H1 (cell line): ENCODE results near the gene PAK2. TPM values are rescaled to one million over a fixed set of nuclear protein-coding genes. Genes with fewer than 3 reads are reported as not detected.

Experiments used
- CTCF ChIA-PET: fragments of 300-600 bp; sonication (Branson Sonifier 250); formaldehyde crosslinking; loops from one replicate; lab custom pipeline; 2021; ENCODE audit not compliant: partially characterized antibody; lab: Charles Lee
- POLR2A ChIA-PET: fragments of 300-600 bp; sonication (Branson Sonifier 250); formaldehyde crosslinking; loops from one replicate; lab custom pipeline; 2021; ENCODE audit warnings: inconsistent platforms; ENCODE audit not compliant: partially characterized antibody; lab: Charles Lee
- DNase-seq, 2 experiments: peaks; one replicate each; pipeline versions ENCODE4 v3.0.0 to v3.0.0-alpha.2; 2010 to 2022; ENCODE audit warnings: low spot score in 2 of 2, low read depth in 1 of 2, mixed read lengths in 1 of 2
- FAIRE-seq: peaks from 2 replicates; lab custom pipeline; 2011; peaks lifted over from hg19 to GRCh38; lab: Jason Lieb, UNC
- H2AFZ ChIP-seq: 2 replicates; pipeline ENCODE4 v1.8.1; 2012; ENCODE audit warnings: low read length, inconsistent platforms
- H2AK5ac ChIP-seq: 2 replicates; pipeline ENCODE4 v1.6.1; 2013; ENCODE audit warnings: low read depth, low read length
- H2BK120ac ChIP-seq: replicated peaks from 2 replicates; pipeline ENCODE3; 2013; ENCODE audit warnings: low read depth, low read length, inconsistent platforms
- H2BK12ac ChIP-seq: 2 replicates; pipeline ENCODE4 v1.6.1; 2013; ENCODE audit warnings: low read depth, low read length
- H2BK15ac ChIP-seq: 2 replicates; pipeline ENCODE4 v1.6.1; 2013; ENCODE audit warnings: low read length
- H2BK20ac ChIP-seq: 2 replicates; pipeline ENCODE4 v1.6.1; 2013; ENCODE audit warnings: low read length
- H2BK5ac ChIP-seq: 2 replicates; pipeline ENCODE4 v1.6.1; 2013; ENCODE audit warnings: low read depth, low read length
- H3K14ac ChIP-seq: 2 replicates; pipeline ENCODE4 v1.6.1; 2013; ENCODE audit warnings: inconsistent platforms; ENCODE audit not compliant: insufficient read length
- H3K18ac ChIP-seq: 2 replicates; pipeline ENCODE4 v1.6.1; 2013; ENCODE audit warnings: low read length; ENCODE audit errors: extremely low read depth
- H3K23ac ChIP-seq: 2 replicates; pipeline ENCODE4 v1.6.1; 2013; ENCODE audit warnings: inconsistent platforms; ENCODE audit not compliant: insufficient read length
- H3K23me2 ChIP-seq: 2 replicates; pipeline ENCODE4 v1.6.1; 2013; ENCODE audit warnings: low read depth, low read length
- H3K27ac ChIP-seq: 2 replicates; pipeline ENCODE4 v1.6.1; 2011; ENCODE audit warnings: low read depth, low read length, inconsistent platforms
- H3K27me3 ChIP-seq, 4 experiments: replicated peaks in 1 of 4; 1 replicate in 1 of 4; 2 replicates in 3 of 4; pipeline versions ENCODE4 v1.6.1 to v1.8.1; 2011 to 2013; ENCODE audit warnings: low read length in 3 of 4, mild to moderate bottlenecking in 3 of 4, inconsistent platforms in 2 of 4, mixed read lengths in 2 of 4, moderate library complexity in 1 of 4; ENCODE audit not compliant: control insufficient read depth in 3 of 4, insufficient read depth in 3 of 4; ENCODE audit errors: extremely low read depth in 1 of 4
- H3K36me3 ChIP-seq, 4 experiments: 2 replicates each; pipeline versions ENCODE4 v1.6.1 to v1.8.1; 2011 to 2013; ENCODE audit warnings: mild to moderate bottlenecking in 4 of 4, low read length in 3 of 4, moderate library complexity in 2 of 4, control low read depth in 1 of 4, inconsistent platforms in 1 of 4; ENCODE audit not compliant: insufficient read depth in 4 of 4, control insufficient read depth in 2 of 4
- H3K4ac ChIP-seq: replicated peaks from 2 replicates; pipeline ENCODE3; 2013; ENCODE audit warnings: low read length, low read depth, mixed read lengths, inconsistent platforms; ENCODE audit not compliant: insufficient read length
- H3K4me1 ChIP-seq, 4 experiments: replicated peaks in 1 of 4; 1 replicate in 1 of 4; 2 replicates in 3 of 4; pipeline versions ENCODE4 v1.6.1 to v1.8.1; 2011 to 2013; ENCODE audit warnings: low read length in 3 of 4, inconsistent platforms in 2 of 4, mixed read lengths in 1 of 4; ENCODE audit not compliant: insufficient read depth in 4 of 4, control insufficient read depth in 3 of 4
- H3K4me2 ChIP-seq, 2 experiments: 2 replicates each; pipeline versions ENCODE4 v1.6.1 to v1.8.1; 2011 to 2013; ENCODE audit warnings: low read depth in 2 of 2, low read length in 2 of 2, control low read depth in 1 of 2, inconsistent platforms in 1 of 2, mild to moderate bottlenecking in 1 of 2; ENCODE audit not compliant: insufficient read depth in 1 of 2
- H3K4me3 ChIP-seq, 4 experiments: fragments of 200-600, 300-600 bp in 1 of 4; sonication (generic), shearing (Covaris generic), sonication (Bioruptor Twin) in 1 of 4; 2 replicates each; pipeline versions ENCODE4 v1.5.1 to v1.8.1; 2011 to 2016; ENCODE audit warnings: low read length in 4 of 4, low read depth in 3 of 4, control low read depth in 2 of 4, inconsistent platforms in 2 of 4, mild to moderate bottlenecking in 2 of 4, mixed read lengths in 1 of 4, moderate library complexity in 1 of 4; ENCODE audit not compliant: insufficient read depth in 2 of 4; ENCODE audit errors: extremely low read depth in 1 of 4
- H3K56ac ChIP-seq: replicated peaks from 2 replicates; pipeline ENCODE3; 2013; ENCODE audit warnings: low read depth, mild to moderate bottlenecking, mixed read lengths, low read length, inconsistent platforms; ENCODE audit not compliant: insufficient read length
- H3K79me1 ChIP-seq: 2 replicates; pipeline ENCODE4 v1.6.1; 2013; ENCODE audit warnings: low read depth, low read length, control low read depth
- H3K79me2 ChIP-seq, 2 experiments: 2 replicates each; pipeline versions ENCODE4 v1.6.1 to v1.8.1; 2012 to 2013; ENCODE audit warnings: low read length in 2 of 2, mild to moderate bottlenecking in 2 of 2, inconsistent platforms in 1 of 2; ENCODE audit not compliant: insufficient read depth in 2 of 2, control insufficient read depth in 1 of 2
- H3K9ac ChIP-seq, 4 experiments: replicated peaks in 1 of 4; 1 replicate in 1 of 4; 2 replicates in 3 of 4; pipeline versions ENCODE4 v1.6.1 to v1.8.1; 2011 to 2013; ENCODE audit warnings: low read depth in 3 of 4, low read length in 3 of 4, control low read depth in 2 of 4, mild to moderate bottlenecking in 2 of 4, moderate library complexity in 2 of 4, inconsistent platforms in 1 of 4; ENCODE audit errors: extremely low read depth in 1 of 4
- H3K9me3 ChIP-seq, 2 experiments: 2 replicates each; pipeline versions ENCODE4 v1.6.1 to v1.8.1; 2012 to 2013; ENCODE audit warnings: mild to moderate bottlenecking in 2 of 2, moderate library complexity in 2 of 2, control low read depth in 1 of 2, inconsistent platforms in 1 of 2, low read depth in 1 of 2, low read length in 1 of 2, mixed read lengths in 1 of 2; ENCODE audit not compliant: insufficient read depth in 2 of 2
- H4K20me1 ChIP-seq, 2 experiments: replicated peaks in 1 of 2; 2 replicates each; pipeline versions ENCODE3 to v1.8.1; 2011 to 2013; ENCODE audit warnings: inconsistent platforms in 2 of 2, low read length in 2 of 2, mild to moderate bottlenecking in 1 of 2; ENCODE audit not compliant: insufficient read depth in 2 of 2, control insufficient read depth in 1 of 2
- H4K5ac ChIP-seq: 2 replicates; pipeline ENCODE4 v1.6.1; 2013; ENCODE audit warnings: low read length, low read depth, mixed read lengths, inconsistent platforms; ENCODE audit not compliant: insufficient read length
- H4K8ac ChIP-seq: 2 replicates; pipeline ENCODE4 v1.8.0; 2013; ENCODE audit warnings: mild to moderate bottlenecking, moderate library complexity, low read length, inconsistent platforms; ENCODE audit not compliant: insufficient read depth; ENCODE audit errors: extremely low read depth
- H4K91ac ChIP-seq: replicated peaks from 2 replicates; pipeline ENCODE3; 2013; ENCODE audit warnings: low read length, mixed read lengths, inconsistent platforms; ENCODE audit not compliant: insufficient read length
- EP300 ChIP-seq, 2 experiments: IDR thresholded peaks; 1 replicate in 1 of 2; 2 replicates in 1 of 2; pipeline ENCODE4 v1.6.1; 2011 to 2012; ENCODE audit warnings: low read depth in 2 of 2, low read length in 2 of 2, mild to moderate bottlenecking in 2 of 2, borderline replicate concordance in 1 of 2, inconsistent platforms in 1 of 2, moderate library complexity in 1 of 2
- EZH2 ChIP-seq: fragments of 200-600 bp; sonication (generic); IDR thresholded peaks from 2 replicates; pipeline ENCODE4 v1.7.1; 2012; ENCODE audit warnings: low read depth, mild to moderate bottlenecking, moderate library complexity, low read length, inconsistent platforms; ENCODE audit not compliant: severe bottlenecking
- NRF1 ChIP-seq: IDR thresholded peaks from 2 replicates; pipeline ENCODE4 v1.6.1; 2011; ENCODE audit warnings: mild to moderate bottlenecking, low read depth, low read length, improper control_type of control experiment
- PHF8 ChIP-seq: fragments of 200-600 bp; sonication (generic); conservative IDR thresholded peaks from 2 replicates; pipeline ENCODE4 v1.7.1; 2012; ENCODE audit warnings: low read depth, mild to moderate bottlenecking, inconsistent platforms, low read length, moderate library complexity
- SP2 ChIP-seq: IDR thresholded peaks from 2 replicates; pipeline ENCODE4 v1.6.1; 2012; ENCODE audit warnings: mild to moderate bottlenecking, low read length, inconsistent platforms
- SRF ChIP-seq: IDR thresholded peaks from 2 replicates; pipeline ENCODE4 v1.6.1; 2011; ENCODE audit warnings: mild to moderate bottlenecking, low read depth, low read length, moderate library complexity
- WGBS, 2 experiments: shearing (Covaris generic) in 1 of 2; methylation state at CpG; one replicate each; pipeline versions ENCODE4 v1.1.6 to v1.1.7; 2013 to 2015; ENCODE audit warnings: low lambda C conversion rate in 2 of 2, mixed read lengths in 2 of 2, inconsistent platforms in 1 of 2, low coverage in 1 of 2, missing lambda C conversion rate in 1 of 2; ENCODE audit not compliant: insufficient replicate concordance in 2 of 2, insufficient coverage in 1 of 2, insufficient read length in 1 of 2; ENCODE audit errors: extremely low coverage in 1 of 2, missing lambda C conversion rate in 1 of 2; 5-methylcytosine and 5-hydroxymethylcytosine counted together
- polyA plus RNA-seq, 7 experiments: library from polyadenylated mRNA; depleted of rRNA in 3 of 7; stranded (reverse) in 5 of 7; unstranded in 2 of 7; fragments of >200 nt in 5 of 7; fragments of 200-250 nt in 2 of 7; gene quantifications; 1 replicate in 5 of 7; 2 replicates in 1 of 7; 4 replicates in 1 of 7; pipeline versions ENCODE4 v1.2.1 to v1.2.3, GENCODE V29; 2011 to 2013; ENCODE audit warnings: missing spikeins in 2 of 7, mixed read lengths in 2 of 7
- total RNA-seq: library from RNA; stranded (reverse); fragmentation: NEBNext Ultra II Directional; extraction: Animal tissue kit (Norgen Biotek cat#: 25700); gene quantifications from 2 replicates; pipeline ENCODE4 v1.2.1, GENCODE V29; 2021
- TF ChIP-seq, protein P1 (sequence below), 3 experiments: IDR thresholded peaks; 1 replicate in 2 of 3; 2 replicates in 1 of 3; pipeline versions ENCODE4 v1.5.1 to v1.6.1; 2011; ENCODE audit warnings: low read length in 3 of 3, mild to moderate bottlenecking in 3 of 3, inconsistent platforms in 2 of 3, low read depth in 1 of 3, moderate library complexity in 1 of 3; ENCODE audit not compliant: insufficient read depth in 1 of 3; ENCODE audit errors: control extremely low read depth in 1 of 3

The PAK2 gene
- total and polyA plus RNA-seq, 2 of the 8 experiments (the other 6 are each of a cell fraction or from before 2014, with no cell fraction given) = 13.1 to 60.5 TPM

GRCh38 chr3:196757876-196758739 is 18.5 kb downstream of the PAK2 start:
- Histone ChIP-seq H4K91ac (no peak overlapping the region), H3K4me1 (peaks cover 0 to 13% (median 3%) of the 10 kb centered on the region in 4 experiments; a peak in 5 of 7 replicates), H3K79me2 (peaks cover 14 to 72% of the 10 kb centered on the region in 2 experiments), H2AK5ac (no peak overlapping the region), H2BK12ac (no peak overlapping the region), H2BK120ac (no peak overlapping the region), H3K36me3 (peaks cover 0 to 3% (median 2%) of the 10 kb centered on the region in 4 experiments; a peak in 3 of 8 replicates), H3K4ac (no peak overlapping the region), H3K4me3 (no peak overlapping the region), H4K20me1 (peaks cover 6 to 7% of the 10 kb centered on the region in 2 experiments), H3K9ac (no peak overlapping the region), H3K18ac (no peak overlapping the region), H3K79me1 (peaks cover 12% of the 10 kb centered on the region), H3K27ac (no peak overlapping the region; the same call in 1 of the 2 replicates), H4K8ac (no peak overlapping the region), H2AFZ (no peak overlapping the region), H3K4me2 (no peak overlapping the region), H3K14ac (no peak overlapping the region), H2BK15ac (no peak overlapping the region), H4K5ac (no peak overlapping the region), H2BK5ac (no peak overlapping the region), H3K56ac (no peak overlapping the region), H2BK20ac (no peak overlapping the region), H3K23ac (no peak overlapping the region), H3K23me2 (no peaks in the 10 kb centered on the region), H3K27me3 (no peaks in the 10 kb centered on the region; a peak in 1 of 7 replicates), H3K9me3 (peaks cover 2 to 4% of the 10 kb centered on the region in 2 experiments; a peak in 1 of 4 replicates)
- ChIA-PET POLR2A (interaction anchor here (0.7 to 2.5 kb wide), 2 partner anchors 9 to 15 kb away, joined by 3 to 6 read pairs; no protein-coding TSS in a partner anchor), CTCF (interaction anchor here (0.6 to 0.7 kb wide), 2 partner anchors 38 to 745 kb away, joined by 3 read pairs; no protein-coding TSS in a partner anchor)
- TF ChIP-seq EP300 (IDR thresholded peaks at IDR 0.05; ENCODE audit: borderline replicate concordance in 1 of 2, low read depth in 2 of 2, low read length in 2 of 2) = no peak
- no peak for TF ChIP-seq PHF8
- no peak for TF ChIP-seq NRF1
- TF ChIP-seq, protein P1, sequence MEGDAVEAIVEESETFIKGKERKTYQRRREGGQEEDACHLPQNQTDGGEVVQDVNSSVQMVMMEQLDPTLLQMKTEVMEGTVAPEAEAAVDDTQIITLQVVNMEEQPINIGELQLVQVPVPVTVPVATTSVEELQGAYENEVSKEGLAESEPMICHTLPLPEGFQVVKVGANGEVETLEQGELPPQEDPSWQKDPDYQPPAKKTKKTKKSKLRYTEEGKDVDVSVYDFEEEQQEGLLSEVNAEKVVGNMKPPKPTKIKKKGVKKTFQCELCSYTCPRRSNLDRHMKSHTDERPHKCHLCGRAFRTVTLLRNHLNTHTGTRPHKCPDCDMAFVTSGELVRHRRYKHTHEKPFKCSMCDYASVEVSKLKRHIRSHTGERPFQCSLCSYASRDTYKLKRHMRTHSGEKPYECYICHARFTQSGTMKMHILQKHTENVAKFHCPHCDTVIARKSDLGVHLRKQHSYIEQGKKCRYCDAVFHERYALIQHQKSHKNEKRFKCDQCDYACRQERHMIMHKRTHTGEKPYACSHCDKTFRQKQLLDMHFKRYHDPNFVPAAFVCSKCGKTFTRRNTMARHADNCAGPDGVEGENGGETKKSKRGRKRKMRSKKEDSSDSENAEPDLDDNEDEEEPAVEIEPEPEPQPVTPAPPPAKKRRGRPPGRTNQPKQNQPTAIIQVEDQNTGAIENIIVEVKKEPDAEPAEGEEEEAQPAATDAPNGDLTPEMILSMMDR (IDR thresholded peaks at IDR 0.05; ENCODE audit: control extremely low read depth in 1 of 3, insufficient read depth in 1 of 3, low read depth in 1 of 3, low read length in 3 of 3) = no peak
- no peak for TF ChIP-seq SRF
- no peak for TF ChIP-seq SP2
- TF ChIP-seq EZH2 = no peak
- 88% methylated on average over 9 of the region's 9 CpGs; no CpG with 5 or more reads in 1 of the 2 experiments for WGBS, 2 experiments
- no peak for FAIRE-seq
- no peak for DNase-seq
